Epithelial cell of proximal tubule (primary cell): ENCODE data around the gene FTO. TPM values are rescaled to one million over a fixed set of nuclear protein-coding genes. Genes with fewer than 3 reads are reported as not detected.

Source experiments
- DNase-seq: peaks from one replicate; pipeline ENCODE4 v3.0.0-alpha.2; 2011; ENCODE audit warnings: low read depth
- H3K4me3 ChIP-seq: 2 replicates; pipeline ENCODE4 v1.5.1; 2011; ENCODE audit warnings: low read depth, mild to moderate bottlenecking, low read length
- total RNA-seq: library from RNA; depleted of rRNA; stranded (reverse); fragments of >200 nt; gene quantifications from 2 replicates; pipeline ENCODE4 v1.2.3, GENCODE V29; 2015
- TF ChIP-seq, protein P1 (sequence below): conservative IDR thresholded peaks from 2 replicates; pipeline ENCODE4 v1.5.1; 2012; ENCODE audit warnings: low read depth, mild to moderate bottlenecking, low read length

FTO gene
- total RNA-seq, 1 donor from 2014 or later = 62.7 TPM

DNA sequence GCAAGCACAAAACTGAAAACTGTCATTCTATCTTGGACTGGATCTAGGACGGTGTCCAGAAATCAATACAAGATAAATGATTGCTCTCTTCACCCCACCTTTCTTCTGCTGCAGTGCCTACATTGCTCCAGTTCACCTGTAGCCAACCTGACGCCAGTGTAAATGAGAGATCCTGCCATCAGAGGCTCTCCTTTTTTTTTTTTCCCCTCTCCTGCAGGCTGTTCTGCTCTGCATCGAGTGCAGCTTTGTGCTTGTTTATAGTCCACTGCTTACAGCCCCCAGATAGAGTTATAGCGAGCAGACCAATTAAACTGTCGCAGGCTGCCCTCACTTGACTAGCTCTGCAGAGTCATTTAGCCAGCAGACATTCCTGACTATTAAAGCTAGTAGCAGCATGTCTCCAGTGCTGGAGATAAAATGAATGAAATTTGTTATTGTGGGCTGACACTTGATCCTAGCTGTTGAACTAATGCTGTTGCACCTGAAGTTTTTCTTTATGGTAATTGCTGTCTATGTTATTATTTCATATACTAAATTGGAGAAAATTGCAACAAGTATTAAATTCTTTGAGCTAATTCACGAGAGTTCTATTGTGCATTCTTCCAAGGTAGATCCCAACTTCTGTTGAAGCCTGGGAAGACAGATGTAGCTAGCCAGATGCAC, 257.1 kb downstream of the FTO start:
- TF ChIP-seq, protein P1, sequence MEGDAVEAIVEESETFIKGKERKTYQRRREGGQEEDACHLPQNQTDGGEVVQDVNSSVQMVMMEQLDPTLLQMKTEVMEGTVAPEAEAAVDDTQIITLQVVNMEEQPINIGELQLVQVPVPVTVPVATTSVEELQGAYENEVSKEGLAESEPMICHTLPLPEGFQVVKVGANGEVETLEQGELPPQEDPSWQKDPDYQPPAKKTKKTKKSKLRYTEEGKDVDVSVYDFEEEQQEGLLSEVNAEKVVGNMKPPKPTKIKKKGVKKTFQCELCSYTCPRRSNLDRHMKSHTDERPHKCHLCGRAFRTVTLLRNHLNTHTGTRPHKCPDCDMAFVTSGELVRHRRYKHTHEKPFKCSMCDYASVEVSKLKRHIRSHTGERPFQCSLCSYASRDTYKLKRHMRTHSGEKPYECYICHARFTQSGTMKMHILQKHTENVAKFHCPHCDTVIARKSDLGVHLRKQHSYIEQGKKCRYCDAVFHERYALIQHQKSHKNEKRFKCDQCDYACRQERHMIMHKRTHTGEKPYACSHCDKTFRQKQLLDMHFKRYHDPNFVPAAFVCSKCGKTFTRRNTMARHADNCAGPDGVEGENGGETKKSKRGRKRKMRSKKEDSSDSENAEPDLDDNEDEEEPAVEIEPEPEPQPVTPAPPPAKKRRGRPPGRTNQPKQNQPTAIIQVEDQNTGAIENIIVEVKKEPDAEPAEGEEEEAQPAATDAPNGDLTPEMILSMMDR = no peak
- no peak for DNase-seq
- H3K4me3 ChIP-seq = no peak overlapping the region

- H3K4me3 ChIP-seq = no peak overlapping the region
- TF ChIP-seq, protein P1 = no peak
- DNase-seq = no peak
Measured at GRCh38 chr16:53962041-53962440, 258.1 kb downstream of the FTO start.

- TF ChIP-seq, protein P1 = no peak
- no peak for DNase-seq
- H3K4me3 ChIP-seq = no peak overlapping the region
Measured at GRCh38 chr16:53964145-53964790, 260.3 kb downstream of the FTO start.

DNA sequence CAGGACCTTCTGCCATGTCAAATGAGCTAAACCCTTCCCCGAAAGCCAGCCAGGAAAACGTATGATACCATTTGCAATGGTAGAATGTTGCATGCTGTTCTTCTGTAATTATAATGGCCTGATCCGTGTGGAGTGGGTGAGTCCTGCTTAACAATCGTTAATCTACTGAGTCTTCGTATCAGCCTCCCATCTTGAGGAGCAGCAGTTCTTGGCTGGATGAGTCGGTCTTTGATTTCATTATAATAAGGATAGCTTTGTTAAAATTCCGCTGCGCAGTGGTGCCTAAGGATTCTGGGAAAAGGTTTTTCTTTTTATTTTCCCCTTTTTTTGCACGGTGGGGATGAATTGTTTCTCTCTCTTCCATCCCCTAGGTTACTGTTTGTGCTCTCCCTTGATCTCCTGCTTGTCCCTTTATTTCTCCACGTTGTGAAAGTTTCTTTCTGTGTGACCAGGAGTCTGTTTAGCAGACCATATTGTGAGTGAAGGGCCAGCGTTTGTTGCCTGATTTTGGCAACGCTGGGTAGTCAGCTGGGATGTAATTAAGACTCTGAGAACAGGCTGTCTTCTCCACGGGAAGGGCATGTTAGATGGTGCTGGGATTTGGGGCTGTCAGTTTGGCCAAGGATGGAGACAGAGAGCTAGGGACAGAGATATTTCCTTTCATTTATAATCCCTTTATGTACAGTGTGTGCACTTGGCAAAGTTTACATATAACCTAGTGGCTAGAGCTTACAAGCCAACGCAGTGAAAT, 263.0 kb downstream of the FTO start:
- DNase-seq = no peak
- TF ChIP-seq, protein P1 = no peak
- H3K4me3 ChIP-seq = no peak overlapping the region

- no peak overlapping the region for H3K4me3 ChIP-seq
- DNase-seq = no peak
- TF ChIP-seq, protein P1 = no peak
Measured at GRCh38 chr16:53967572-53967971, 263.6 kb downstream of the FTO start.

GRCh38 chr16:53968454-53968853, 264.5 kb downstream of the FTO start:
- TF ChIP-seq, protein P1 = no peak
- DNase-seq = no peak
- no peak overlapping the region for H3K4me3 ChIP-seq
